HG02852 (cell line): ENCODE results near the gene TMEM131.
"Not testable (repeated sequence)": the region's sequence is repeated elsewhere in the genome, so short reads cannot be mapped to it uniquely, and the experiment has no call there.

Experiments used
- ATAC-seq: cut with Tn5 transposase; IDR thresholded peaks from one replicate; pipeline ENCODE4 v1.9.1; 2021; ENCODE audit warnings: mild to moderate bottlenecking, moderate library complexity; ENCODE audit not compliant: unreplicated experiment

TMEM131 gene

GRCh38 chr2:97995734-97996624 is at the start of gene TMEM131:
Gene TMEM131, minus strand, starts transcription at chr2:97995948. Its CDS starts 286 bp downstream, at chr2:97995662.
- peak; percentile 69 for ATAC-seq

- not testable (repeated sequence) for ATAC-seq
These were observed 49.0 kb upstream of the TMEM131 start for GRCh38 chr2:98044730-98045129.

- ATAC-seq, result no peak
These were observed 47.4 kb upstream of the TMEM131 start for GRCh38 chr2:98043101-98043500.

GRCh38 chr2:98040331-98040939 is 44.7 kb upstream of the TMEM131 start:
- no peak for ATAC-seq

GRCh38 chr2:98039085-98039756 is 43.5 kb upstream of the TMEM131 start:
- ATAC-seq, result no peak

GRCh38 chr2:98037666-98038336 is 42.1 kb upstream of the TMEM131 start:
- no peak for ATAC-seq

GRCh38 chr2:98037206-98037605 is 41.5 kb upstream of the TMEM131 start:
- no peak for ATAC-seq

- no peak for ATAC-seq
These were observed 40.7 kb upstream of the TMEM131 start for GRCh38 chr2:98036349-98037000.

GRCh38 chr2:98034745-98035144 is 39.0 kb upstream of the TMEM131 start:
- ATAC-seq, result no peak

GRCh38 chr2:98032086-98032485 is 36.3 kb upstream of the TMEM131 start:
- ATAC-seq, result no peak

- ATAC-seq, result no peak
These were observed 34.0 kb upstream of the TMEM131 start for GRCh38 chr2:98029718-98030222.

GRCh38 chr2:98028931-98029717 is 33.4 kb upstream of the TMEM131 start:
- no peak for ATAC-seq

- ATAC-seq, result no peak
These were observed 32.4 kb upstream of the TMEM131 start for GRCh38 chr2:98028101-98028561.

GRCh38 chr2:98027538-98027937 is 31.8 kb upstream of the TMEM131 start:
- peak; percentile 43 for ATAC-seq

GRCh38 chr2:98026927-98027522 is 31.3 kb upstream of the TMEM131 start:
- ATAC-seq, result peak; percentile 77

- ATAC-seq, result no peak
These were observed 30.5 kb upstream of the TMEM131 start for GRCh38 chr2:98026292-98026691.

GRCh38 chr2:98025481-98026037 is 29.8 kb upstream of the TMEM131 start:
- no peak for ATAC-seq

GRCh38 chr2:98022067-98022466 is 26.3 kb upstream of the TMEM131 start:
- not testable (repeated sequence) for ATAC-seq
